GM23248 (cell line): ENCODE results near the gene GABRG3. TPM values are rescaled to one million over a fixed set of nuclear protein-coding genes. Genes with fewer than 3 reads are reported as not detected.

ENCODE experiments used
- DNase-seq: peaks from one replicate; pipeline ENCODE4 v3.0.0-alpha.2; 2015
- H2AFZ ChIP-seq: fragments of 200-600 bp; sonication (generic); 2 replicates; pipeline ENCODE4 v1.6.1; 2016; ENCODE audit warnings: antibody characterized with exemption
- H3F3A ChIP-seq: fragments of 200-600 bp; sonication (generic); 2 replicates; pipeline ENCODE4 v1.6.1; 2016; ENCODE audit warnings: mild to moderate bottlenecking, antibody characterized with exemption, mixed run types; ENCODE audit not compliant: insufficient read depth
- H3K27ac ChIP-seq: fragments of 200-600 bp; sonication (generic); 2 replicates; pipeline ENCODE4 v1.5.1; 2016; ENCODE audit warnings: mild to moderate bottlenecking
- H3K27me3 ChIP-seq: fragments of 200-600 bp; sonication (generic); replicated peaks from 2 replicates; pipeline ENCODE4 v1.6.1; 2016; ENCODE audit warnings: mild to moderate bottlenecking; ENCODE audit not compliant: insufficient read depth
- H3K36me3 ChIP-seq: fragments of 200-600 bp; sonication (generic); 2 replicates; pipeline ENCODE4 v1.6.1; 2016; ENCODE audit warnings: low read depth, mild to moderate bottlenecking
- H3K4me1 ChIP-seq: fragments of 200-600 bp; sonication (generic); 2 replicates; pipeline ENCODE4 v1.6.1; 2016; ENCODE audit warnings: mild to moderate bottlenecking; ENCODE audit not compliant: insufficient read depth
- H3K4me2 ChIP-seq: fragments of 200-600 bp; sonication (generic); one replicate; pipeline ENCODE4 v1.6.1; 2016; ENCODE audit warnings: mild to moderate bottlenecking; ENCODE audit not compliant: unreplicated experiment
- H3K4me3 ChIP-seq: fragments of 200-600 bp; sonication (generic); 2 replicates; pipeline ENCODE4 v1.5.1; 2016; ENCODE audit warnings: mild to moderate bottlenecking
- H3K79me2 ChIP-seq: fragments of 200-600 bp; sonication (generic); 2 replicates; pipeline ENCODE4 v1.6.1; 2016; ENCODE audit warnings: mild to moderate bottlenecking; ENCODE audit not compliant: insufficient read depth
- H3K9ac ChIP-seq: fragments of 200-600 bp; sonication (generic); 2 replicates; pipeline ENCODE4 v1.6.1; 2016; ENCODE audit warnings: mild to moderate bottlenecking
- H3K9me2 ChIP-seq: fragments of 200-600 bp; sonication (generic); 2 replicates; pipeline ENCODE4 v1.6.1; 2016; ENCODE audit warnings: mixed run types, mild to moderate bottlenecking, moderate library complexity; ENCODE audit not compliant: insufficient read depth
- H3K9me3 ChIP-seq: fragments of 200-600 bp; sonication (generic); one replicate; pipeline ENCODE4 v1.6.1; 2017; ENCODE audit warnings: low read depth
- H4K20me1 ChIP-seq: fragments of 200-600 bp; sonication (generic); 2 replicates; pipeline ENCODE4 v1.6.0; 2016; ENCODE audit not compliant: insufficient read depth
- EZH2 ChIP-seq: fragments of 200-600 bp; sonication (generic); IDR thresholded peaks from 2 replicates; pipeline ENCODE4 v1.6.1; 2018; ENCODE audit warnings: antibody characterized with exemption, mild to moderate bottlenecking; ENCODE audit not compliant: insufficient read depth, poor library complexity, severe bottlenecking
- EZH2phosphoT487 ChIP-seq: fragments of 200-600 bp; sonication (generic); IDR thresholded peaks from 2 replicates; pipeline ENCODE4 v1.6.1; 2018; ENCODE audit warnings: antibody characterized with exemption, moderate library complexity, mild to moderate bottlenecking, low read depth; ENCODE audit not compliant: insufficient read depth
- WGBS, 2 experiments: methylation state at CpG; one replicate each; pipeline ENCODE4 v1.1.6; 2015 to 2017; ENCODE audit warnings: low lambda C conversion rate in 2 of 2, low coverage in 1 of 2; ENCODE audit errors: missing lambda C conversion rate in 2 of 2; 5-methylcytosine and 5-hydroxymethylcytosine counted together
- in situ Hi-C: fragments of 300-500 bp; cut with MboI; formaldehyde crosslinking; loops from 2 replicates; pipeline ENCODE4 v1.15.0; 2020
- polyA plus RNA-seq: library from polyadenylated mRNA; unstranded; fragments of >200 nt; fragmentation: Nextera tagmentation; extraction: Ambion mirVana; gene quantifications from 2 replicates; pipeline ENCODE4 v1.2.1, GENCODE V29; 2016
- total RNA-seq: library from RNA; depleted of rRNA; stranded (reverse); fragments of >200 nt; shearing (Covaris generic); gene quantifications from 2 replicates; pipeline ENCODE4 v1.2.3, GENCODE V29; 2014

Gene GABRG3
- total and polyA plus RNA-seq, 2 experiments from 2014 or later: not detected

GRCh38 chr15:27133249-27133648, 162.3 kb downstream of the GABRG3 start:
- in situ Hi-C loops: no loop called here

GRCh38 chr15:27134481-27134880, 163.5 kb downstream of the GABRG3 start:
- no peak overlapping the region for H3K4me3 ChIP-seq
- TF ChIP-seq EZH2phosphoT487 (no peak), EZH2 (no peak)
- no peaks in the 10 kb centered on the region for H3K9me2 ChIP-seq
- no peaks in the 10 kb centered on the region for H3K79me2 ChIP-seq
- no peak overlapping the region for H3K4me2 ChIP-seq
- DNase-seq: no peak
- no peak overlapping the region for H3K27ac ChIP-seq
- no peaks in the 10 kb centered on the region for H3K27me3 ChIP-seq
- H2AFZ ChIP-seq: no peak overlapping the region
- H3K4me1 ChIP-seq: peaks cover 6% of the 10 kb centered on the region; the same call in 1 of the 2 replicates
- no peaks in the 10 kb centered on the region for H3K36me3 ChIP-seq
- H4K20me1 ChIP-seq: no peaks in the 10 kb centered on the region
- H3K9me3 ChIP-seq: no peaks in the 10 kb centered on the region
- H3F3A ChIP-seq: no peaks in the 10 kb centered on the region
- in situ Hi-C loops: no loop called here
- 39 to 47% methylated on average over 4 of the region's 4 CpGs for WGBS, 2 experiments
- H3K9ac ChIP-seq: no peak overlapping the region

More at GRCh38 chr15:27133249-27133648, 162.3 kb downstream of the GABRG3 start:
- H3K27ac ChIP-seq: no peak overlapping the region
- H3K9me3 ChIP-seq: no peaks in the 10 kb centered on the region
- H3K36me3 ChIP-seq: no peaks in the 10 kb centered on the region
- peak; percentile 40 for DNase-seq
- H4K20me1 ChIP-seq: no peaks in the 10 kb centered on the region
- H3K27me3 ChIP-seq: no peaks in the 10 kb centered on the region
- peak overlapping the region; percentile 15; the same call in 1 of the 2 replicates for H2AFZ ChIP-seq
- H3F3A ChIP-seq: no peaks in the 10 kb centered on the region
- H3K4me3 ChIP-seq: no peak overlapping the region
- TF ChIP-seq EZH2phosphoT487 (no peak), EZH2 (no peak)
- peaks cover 6% of the 10 kb centered on the region; the same call in 1 of the 2 replicates for H3K4me1 ChIP-seq
- no peaks in the 10 kb centered on the region for H3K9me2 ChIP-seq
- no peak overlapping the region for H3K4me2 ChIP-seq
- no peak overlapping the region for H3K9ac ChIP-seq
- no peaks in the 10 kb centered on the region for H3K79me2 ChIP-seq
- WGBS, 2 experiments: 7 to 28% methylated on average over 2 of the region's 2 CpGs

- Histone ChIP-seq H3K4me3 (no peak overlapping the region), H3K36me3 (no peaks in the 10 kb centered on the region), H3K4me2 (no peak overlapping the region), H4K20me1 (no peaks in the 10 kb centered on the region), H3K9me3 (no peaks in the 10 kb centered on the region), H2AFZ (no peak overlapping the region), H3K27me3 (no peaks in the 10 kb centered on the region), H3K79me2 (no peaks in the 10 kb centered on the region), H3K27ac (no peak overlapping the region), H3F3A (no peaks in the 10 kb centered on the region), H3K4me1 (peaks cover 6% of the 10 kb centered on the region; the same call in 1 of the 2 replicates), H3K9ac (no peak overlapping the region), H3K9me2 (no peaks in the 10 kb centered on the region)
- DNase-seq: no peak
- WGBS, 2 experiments: 12 to 26% methylated on average over 1 of the region's 1 CpG
- TF ChIP-seq EZH2 (no peak), EZH2phosphoT487 (no peak)
- in situ Hi-C loops: no loop called here
Measured at GRCh38 chr15:27135151-27135550, 164.2 kb downstream of the GABRG3 start.

- Histone ChIP-seq H3F3A (no peaks in the 10 kb centered on the region), H3K36me3 (no peaks in the 10 kb centered on the region), H3K27me3 (no peaks in the 10 kb centered on the region), H3K9me3 (no peaks in the 10 kb centered on the region), H3K4me1 (peaks cover 6% of the 10 kb centered on the region; the same call in 1 of the 2 replicates), H4K20me1 (no peaks in the 10 kb centered on the region), H3K4me2 (no peak overlapping the region), H3K9me2 (no peaks in the 10 kb centered on the region), H3K79me2 (no peaks in the 10 kb centered on the region), H3K27ac (no peak overlapping the region), H3K9ac (no peak overlapping the region), H3K4me3 (no peak overlapping the region), H2AFZ (no peak overlapping the region)
- WGBS, 2 experiments: 7 to 8% methylated on average over 5 of the region's 5 CpGs
- in situ Hi-C loops: no loop called here
- no peak for DNase-seq
- TF ChIP-seq EZH2 (no peak), EZH2phosphoT487 (no peak)
Measured at GRCh38 chr15:27137127-27137526, 166.1 kb downstream of the GABRG3 start.

GRCh38 chr15:27165590-27165989, 194.6 kb downstream of the GABRG3 start:
- H3K9me3 ChIP-seq: no peaks in the 10 kb centered on the region
- 22 to 35% methylated on average over 1 of the region's 1 CpG for WGBS, 2 experiments
- no peaks in the 10 kb centered on the region for H3K79me2 ChIP-seq
- no peaks in the 10 kb centered on the region for H3K4me1 ChIP-seq
- no peaks in the 10 kb centered on the region for H3F3A ChIP-seq
- H2AFZ ChIP-seq: no peak overlapping the region
- TF ChIP-seq EZH2 (no peak), EZH2phosphoT487 (no peak)
- in situ Hi-C loops: no loop called here
- no peak for DNase-seq
- H3K9ac ChIP-seq: no peak overlapping the region
- no peak overlapping the region for H3K27ac ChIP-seq
- no peaks in the 10 kb centered on the region for H4K20me1 ChIP-seq
- H3K36me3 ChIP-seq: no peaks in the 10 kb centered on the region
- no peaks in the 10 kb centered on the region for H3K9me2 ChIP-seq
- H3K4me3 ChIP-seq: no peak overlapping the region
- no peaks in the 10 kb centered on the region for H3K27me3 ChIP-seq
- no peak overlapping the region for H3K4me2 ChIP-seq
